BE2C (cell line): ENCODE results near the gene GNB1.

Source experiments
- DNase-seq: peaks from one replicate; pipeline ENCODE4 v3.0.0-alpha.2; 2020
- H3K27me3 ChIP-seq: fragments of 250-450 bp; sonication (Bioruptor Pico); 2 replicates; pipeline ENCODE4 v1.5.1; 2020; ENCODE audit warnings: mild to moderate bottlenecking
- H3K36me3 ChIP-seq: fragments of 250-450 bp; sonication (Bioruptor Pico); 2 replicates; pipeline ENCODE4 v1.5.1; 2020; ENCODE audit warnings: mild to moderate bottlenecking
- H3K4me1 ChIP-seq: fragments of 250-450 bp; sonication (Bioruptor Pico); 2 replicates; pipeline ENCODE4 v1.5.1; 2020
- H3K4me3 ChIP-seq: 2 replicates; pipeline ENCODE4 v1.5.1; 2011; ENCODE audit warnings: low read depth, low read length
- H3K9me3 ChIP-seq: fragments of 250-450 bp; sonication (Bioruptor Pico); 2 replicates; pipeline ENCODE4 v1.5.1; 2020
- CTCF ChIP-seq: IDR thresholded peaks from 2 replicates; pipeline ENCODE4 v1.5.1; 2012; ENCODE audit warnings: mild to moderate bottlenecking, low read depth, low read length

The GNB1 gene

DNA sequence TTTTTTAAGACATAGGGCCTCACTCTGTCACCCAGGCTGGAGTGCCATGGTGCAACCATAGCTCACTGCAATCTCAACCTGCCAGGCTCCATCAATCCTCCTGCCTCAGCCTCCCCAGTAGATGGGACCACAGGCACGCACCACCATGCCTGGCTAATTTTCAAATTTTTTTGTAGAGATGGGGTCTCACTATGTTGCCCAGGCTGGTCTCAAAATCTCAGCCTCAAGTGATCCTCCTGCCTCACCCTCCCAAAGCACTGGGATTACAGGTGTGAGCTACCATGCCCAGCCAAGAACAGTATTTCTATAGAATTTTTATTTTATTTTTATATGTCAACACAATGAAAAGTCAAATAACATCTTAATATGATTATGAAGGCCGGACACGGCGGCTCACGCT is 10.9 kb downstream of the GNB1 start:
- Histone ChIP-seq H3K36me3 (peaks cover 53% of the 10 kb centered on the region), H3K27me3 (no peaks in the 10 kb centered on the region), H3K9me3 (no peaks in the 10 kb centered on the region), H3K4me3 (no peak overlapping the region), H3K4me1 (no peaks in the 10 kb centered on the region)
- TF ChIP-seq CTCF, result no peak
- no peak for DNase-seq

GRCh38 chr1:1877865-1878436 is 12.9 kb downstream of the GNB1 start:
- no peak for DNase-seq
- TF ChIP-seq CTCF, result no peak
- Histone ChIP-seq H3K4me3 (no peak overlapping the region), H3K9me3 (no peaks in the 10 kb centered on the region), H3K36me3 (peaks cover 67% of the 10 kb centered on the region), H3K27me3 (no peaks in the 10 kb centered on the region), H3K4me1 (no peaks in the 10 kb centered on the region)

DNA sequence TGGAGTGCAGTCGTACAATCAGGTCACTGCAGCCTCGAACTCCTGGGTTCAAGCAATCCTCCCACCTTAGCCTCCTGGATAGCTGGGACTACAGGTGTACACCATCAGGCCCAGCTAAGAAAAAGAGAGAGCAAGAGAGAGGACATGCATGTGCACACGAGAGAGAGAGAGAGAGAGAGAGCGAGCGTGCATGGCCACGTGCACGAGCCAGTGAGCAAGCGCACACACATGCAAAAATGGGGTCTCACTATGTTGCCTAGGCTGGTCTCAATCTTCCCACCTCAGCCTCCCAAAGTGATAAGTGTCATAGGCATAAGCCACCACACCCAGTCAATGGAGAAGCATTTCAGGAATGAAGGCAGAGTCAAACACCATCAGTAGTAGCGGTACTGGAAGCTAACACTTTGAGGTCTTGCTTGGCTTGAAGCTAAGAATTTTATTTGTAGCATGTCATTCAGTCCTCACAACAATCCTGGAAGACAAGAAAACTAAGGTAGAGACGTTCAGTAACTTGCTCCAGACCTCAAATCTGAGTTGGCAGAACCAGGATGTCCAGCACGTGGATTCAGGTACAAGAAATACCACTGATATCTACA is 14.5 kb downstream of the GNB1 start:
- H3K4me1 ChIP-seq, result no peaks in the 10 kb centered on the region
- no peak for DNase-seq
- peaks cover 75% of the 10 kb centered on the region for H3K36me3 ChIP-seq
- H3K4me3 ChIP-seq, result no peak overlapping the region
- no peak for TF ChIP-seq CTCF
- no peaks in the 10 kb centered on the region for H3K9me3 ChIP-seq
- no peaks in the 10 kb centered on the region for H3K27me3 ChIP-seq

DNA sequence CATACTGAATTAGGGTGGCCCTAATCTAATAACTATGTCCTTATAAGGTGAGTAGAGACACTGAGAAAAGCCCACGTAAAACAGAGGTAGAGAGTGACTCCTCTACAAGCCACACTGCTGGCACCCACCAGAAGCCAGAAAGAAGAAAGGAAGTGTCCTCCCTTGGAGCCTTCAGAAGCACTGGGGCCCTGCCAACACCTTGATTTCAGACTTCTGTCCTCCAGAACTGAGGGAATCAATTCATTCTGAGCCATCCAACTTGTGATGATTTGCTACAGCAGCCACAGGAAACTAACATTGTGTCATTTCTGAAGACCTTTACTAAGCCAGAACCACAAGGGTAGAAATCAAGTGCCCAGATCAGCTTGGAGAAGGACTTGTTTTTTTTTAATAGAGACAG is 15.0 kb downstream of the GNB1 start:
- no peak for DNase-seq
- H3K27me3 ChIP-seq, result no peaks in the 10 kb centered on the region
- peaks cover 77% of the 10 kb centered on the region for H3K36me3 ChIP-seq
- no peaks in the 10 kb centered on the region for H3K9me3 ChIP-seq
- TF ChIP-seq CTCF, result no peak
- H3K4me3 ChIP-seq, result no peak overlapping the region
- H3K4me1 ChIP-seq, result no peaks in the 10 kb centered on the region

- Histone ChIP-seq H3K27me3 (no peaks in the 10 kb centered on the region), H3K9me3 (no peaks in the 10 kb centered on the region), H3K4me1 (no peaks in the 10 kb centered on the region), H3K4me3 (no peak overlapping the region), H3K36me3 (peaks cover 78% of the 10 kb centered on the region)
- DNase-seq, result no peak
- TF ChIP-seq CTCF, result no peak
Observed at GRCh38 chr1:1874901-1875300, 16.0 kb downstream of the GNB1 start.

DNA sequence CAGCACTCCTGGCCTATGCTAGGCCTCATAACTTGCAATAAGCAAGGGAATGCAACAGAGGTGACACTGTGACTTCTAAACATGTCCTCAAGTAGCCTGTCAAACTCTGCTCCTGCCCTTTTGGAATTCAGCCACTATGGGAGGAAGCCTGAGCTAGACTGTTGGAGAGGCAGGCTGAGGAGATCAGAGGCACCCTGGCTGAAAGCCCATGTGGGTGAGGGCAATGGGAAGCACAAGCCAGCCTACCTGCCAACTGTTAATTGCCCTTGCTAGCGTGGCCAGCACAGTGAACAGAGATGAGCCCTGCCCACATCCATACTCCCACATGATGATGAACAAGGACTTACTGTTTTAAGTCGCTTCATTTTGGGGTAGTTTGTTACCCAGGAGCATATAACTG is 17.7 kb downstream of the GNB1 start:
- Histone ChIP-seq H3K27me3 (no peaks in the 10 kb centered on the region), H3K36me3 (peaks cover 65% of the 10 kb centered on the region), H3K4me1 (no peaks in the 10 kb centered on the region), H3K9me3 (no peaks in the 10 kb centered on the region), H3K4me3 (no peak overlapping the region)
- no peak for TF ChIP-seq CTCF
- DNase-seq, result no peak
